Mesothelial cell of epicardium (in vitro differentiated cells): Measurements from ENCODE around the gene MAN1B1. TPM values are rescaled to one million over a fixed set of nuclear protein-coding genes. Genes with fewer than 3 reads are reported as not detected.
A peak's percentile ranks its signal among the peaks of the same experiment; 100 is the strongest.

Experiments
- DNase-seq, 2 experiments: peaks; one replicate each; pipeline ENCODE4 v3.0.0; 2021; ENCODE audit warnings: low spot score in 2 of 2; ENCODE audit not compliant: unreplicated experiment in 2 of 2
- H3K27ac Mint-ChIP-seq: 2 replicates; pipeline ENCODE4 v1.8.0; 2021; ENCODE audit warnings: mixed read lengths
- H3K27me3 Mint-ChIP-seq: 2 replicates; pipeline ENCODE4 v1.8.0; 2021; ENCODE audit warnings: low read depth, mixed read lengths
- H3K36me3 Mint-ChIP-seq: 2 replicates; pipeline ENCODE4 v1.8.0; 2021; ENCODE audit warnings: mixed read lengths
- H3K4me1 Mint-ChIP-seq: 2 replicates; pipeline ENCODE4 v1.8.0; 2021; ENCODE audit warnings: mixed read lengths
- H3K4me3 Mint-ChIP-seq: 2 replicates; pipeline ENCODE4 v1.8.0; 2021; ENCODE audit warnings: mild to moderate bottlenecking, moderate library complexity, mixed read lengths
- H3K9me3 Mint-ChIP-seq: 2 replicates; pipeline ENCODE4 v1.8.0; 2021; ENCODE audit warnings: mixed read lengths
- CTCF ChIP-seq: fragments of 200-600 bp; sonication (generic); IDR thresholded peaks from one replicate; pipeline ENCODE4 v1.5.0; 2021; ENCODE audit warnings: antibody characterized with exemption; ENCODE audit not compliant: unreplicated experiment
- total RNA-seq: library from RNA; stranded (reverse); gene quantifications from 3 replicates; pipeline ENCODE4 v1.2.1, GENCODE V29; 2021

MAN1B1 gene
- total RNA-seq, 1 donor from 2014 or later = 65.1 TPM

GRCh38 chr9:137085920-137086530, 760 bp upstream of the MAN1B1 start:
- peaks cover 15% of the 10 kb centered on the region for H3K27me3 Mint-ChIP-seq
- DNase-seq = peak in 1 of 2 experiments; percentile 52
- H3K9me3 Mint-ChIP-seq = no peaks in the 10 kb centered on the region
- no peak for TF ChIP-seq CTCF
- peak overlapping the region; percentile 86 for H3K27ac Mint-ChIP-seq
- H3K4me1 Mint-ChIP-seq = peaks cover 15% of the 10 kb centered on the region
- peaks cover under 1% of the 10 kb centered on the region for H3K36me3 Mint-ChIP-seq
- H3K4me3 Mint-ChIP-seq = peak overlapping the region; percentile 81

DNA sequence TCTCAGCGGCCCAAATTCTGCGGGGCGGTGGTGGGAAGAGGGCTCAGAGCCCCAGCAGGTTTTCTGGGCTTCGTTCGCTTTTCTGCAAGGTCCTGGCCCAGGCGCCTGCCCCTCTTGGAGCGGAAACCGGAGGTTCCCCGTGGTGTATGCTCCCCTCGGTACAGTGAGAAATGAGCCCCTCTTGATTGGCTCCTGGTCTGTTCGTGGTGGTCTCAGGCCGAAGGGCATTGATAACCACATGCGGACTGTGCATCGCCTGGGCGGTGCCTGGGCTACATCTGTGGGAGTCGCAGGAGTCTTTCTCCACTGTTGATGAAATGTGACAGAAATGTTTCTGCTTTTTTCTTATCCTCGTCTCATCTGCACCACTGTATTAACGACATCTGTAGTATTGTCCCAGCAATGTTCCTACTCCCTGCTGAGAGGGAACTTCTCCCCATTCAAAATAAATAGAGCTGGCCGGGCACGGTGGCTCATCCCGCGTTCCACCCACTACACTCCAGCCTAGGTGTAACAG, 682 bp downstream of the MAN1B1 start:
- Mint-ChIP-seq H3K4me1 (peaks cover 15% of the 10 kb centered on the region), H3K27me3 (peaks cover 7% of the 10 kb centered on the region), H3K4me3 (peak overlapping the region; percentile 82), H3K36me3 (peaks cover 6% of the 10 kb centered on the region), H3K27ac (peak overlapping the region; percentile 88), H3K9me3 (no peaks in the 10 kb centered on the region)
- no peak for TF ChIP-seq CTCF
- DNase-seq = no peak

DNA sequence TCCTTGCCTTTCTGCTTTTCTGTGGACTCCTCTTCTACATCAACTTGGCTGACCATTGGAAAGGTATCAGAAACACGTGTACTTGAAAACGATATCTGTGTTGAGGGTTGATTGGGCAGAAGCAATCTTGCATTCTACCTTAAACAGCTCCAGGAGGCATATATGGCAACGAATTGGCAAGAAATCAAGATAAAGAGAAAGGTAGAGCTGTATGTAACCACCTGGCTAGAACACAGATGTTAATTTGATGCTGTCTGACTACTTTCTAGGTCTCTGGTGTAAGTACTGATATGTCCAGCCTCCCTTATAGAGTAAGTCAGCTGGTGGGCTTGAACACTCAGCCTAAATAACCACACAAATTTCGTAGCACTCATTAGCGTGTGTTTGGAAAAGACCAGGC, 1.3 kb downstream of the MAN1B1 start:
- no peak for DNase-seq
- Mint-ChIP-seq H3K36me3 (peaks cover 10% of the 10 kb centered on the region), H3K27ac (no peak overlapping the region), H3K27me3 (peaks cover 7% of the 10 kb centered on the region), H3K9me3 (no peaks in the 10 kb centered on the region), H3K4me1 (peaks cover 15% of the 10 kb centered on the region), H3K4me3 (peak overlapping the region; percentile 82)
- no peak for TF ChIP-seq CTCF

DNA sequence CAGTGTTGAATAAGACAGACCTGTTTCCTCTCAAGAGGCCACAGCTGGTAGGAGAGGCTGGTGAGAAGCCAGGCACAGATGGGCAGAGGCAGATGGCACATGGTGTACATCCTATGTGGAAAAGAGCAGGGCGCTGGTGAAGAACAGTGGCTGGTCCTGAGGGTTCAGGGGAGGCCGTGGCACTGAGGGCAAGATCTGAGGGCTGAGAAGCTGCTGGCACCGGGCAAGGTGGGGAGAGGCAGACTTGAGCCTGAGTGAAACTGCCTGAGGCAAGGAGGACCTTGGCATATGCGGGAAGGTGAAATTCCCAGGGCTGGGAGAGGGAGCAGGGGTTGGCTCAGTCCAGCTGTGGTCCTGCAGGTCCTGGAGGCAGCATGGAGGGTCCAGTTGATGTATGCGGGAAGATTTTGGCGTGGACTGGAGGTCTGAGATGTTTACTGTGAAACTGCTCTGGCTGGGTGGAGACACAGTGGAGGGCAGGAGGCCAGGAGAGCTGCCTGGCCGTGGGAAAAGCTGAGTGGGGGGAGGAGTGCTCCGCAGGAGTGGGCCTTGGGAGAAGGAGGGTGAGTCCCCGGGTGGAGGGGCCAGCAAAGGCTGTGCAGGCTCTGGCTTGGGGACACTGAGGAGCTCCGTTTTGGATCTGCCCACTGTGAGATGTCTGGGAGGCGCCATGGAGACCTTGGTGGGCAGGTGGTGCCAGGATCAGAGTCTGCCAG, 2.6 kb downstream of the MAN1B1 start:
- Mint-ChIP-seq H3K27ac (no peak overlapping the region), H3K4me1 (peaks cover 15% of the 10 kb centered on the region), H3K27me3 (no peaks in the 10 kb centered on the region), H3K36me3 (peaks cover 12% of the 10 kb centered on the region), H3K4me3 (no peak overlapping the region), H3K9me3 (no peaks in the 10 kb centered on the region)
- DNase-seq = no peak
- no peak for TF ChIP-seq CTCF

DNA sequence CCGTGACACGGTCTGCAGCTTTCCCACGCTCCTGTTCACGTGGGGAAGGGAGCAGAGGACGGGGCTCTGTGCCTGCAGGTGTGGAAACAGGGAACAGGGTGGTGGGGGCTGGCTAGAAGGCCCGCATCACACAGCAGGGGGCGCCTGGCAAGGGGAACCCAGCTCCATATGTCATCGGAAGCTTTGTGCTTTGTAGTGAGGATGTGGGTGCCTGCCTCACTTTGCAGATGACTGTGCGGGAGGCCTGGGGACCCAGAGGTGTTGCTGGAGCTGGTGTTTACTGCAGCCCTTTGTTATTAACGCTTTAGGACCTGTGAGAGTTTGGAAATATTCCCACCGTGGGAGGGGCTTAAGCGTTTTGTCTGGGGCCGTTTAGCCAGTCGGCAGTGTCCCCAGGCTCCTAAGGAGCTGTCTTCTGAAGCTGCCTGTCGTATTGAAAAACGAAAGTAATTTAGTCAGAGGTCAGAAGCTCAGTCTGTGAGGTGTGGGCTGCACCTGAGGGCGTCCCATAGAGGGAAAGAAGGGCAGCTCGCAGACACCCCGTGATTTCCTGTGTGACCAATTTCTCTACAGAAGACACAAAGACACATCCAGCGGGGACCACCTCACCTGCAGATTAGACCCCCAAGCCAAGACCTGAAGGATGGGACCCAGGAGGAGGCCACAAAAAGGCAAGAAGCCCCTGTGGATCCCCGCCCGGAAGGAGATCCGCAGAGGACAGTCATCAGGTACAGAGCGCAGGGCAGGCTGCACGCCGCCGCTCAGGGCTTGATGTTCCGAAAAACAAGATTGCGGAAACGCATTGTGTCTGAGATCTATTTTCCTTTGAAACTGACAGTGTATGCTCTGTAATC, 9.1 kb downstream of the MAN1B1 start:
- DNase-seq = no peak
- Mint-ChIP-seq H3K36me3 (peaks cover 26% of the 10 kb centered on the region), H3K4me3 (no peak overlapping the region), H3K27ac (no peak overlapping the region), H3K9me3 (no peaks in the 10 kb centered on the region), H3K4me1 (no peaks in the 10 kb centered on the region), H3K27me3 (no peaks in the 10 kb centered on the region)
- TF ChIP-seq CTCF = no peak
